ENCODE measurements around the gene ARFGAP2.

ARFGAP2 gene

GRCh38 chr11:47177229-47177845, 658 bp upstream of the ARFGAP2 start (continued):
- no peak for TF ChIP-seq ZNF830 (tag by site-specific recombination; IDR thresholded peaks at IDR 0.05; ENCODE audit: low read depth)
- no peak for TF ChIP-seq ZNF548 (tag by site-specific recombination; IDR thresholded peaks at IDR 0.05)
- TF ChIP-seq ZNF670 (tag by site-specific recombination; IDR thresholded peaks at IDR 0.05; ENCODE audit: low read depth), result no peak
- TF ChIP-seq ZNF214 (tag by site-specific recombination; IDR thresholded peaks at IDR 0.05; ENCODE audit: borderline replicate concordance), result no peak
- no peak for TF ChIP-seq ZBTB11 (tag by site-specific recombination; conservative IDR thresholded peaks at IDR 0.05; ENCODE audit: low read depth)
- TF ChIP-seq ZNF16 (tag by site-specific recombination; IDR thresholded peaks at IDR 0.05; ENCODE audit: low read depth), result no peak
- TF ChIP-seq ZEB2 (tag by site-specific recombination; IDR thresholded peaks at IDR 0.05), result peak; percentile 67; the same call in 1 of the 2 replicates
- 0 out of 2 replicates have a peak, but pooled peaks have one; percentile 32 for TF ChIP-seq BCL11A (tag by site-specific recombination; IDR thresholded peaks at IDR 0.05; ENCODE audit: low read depth)
- TF ChIP-seq KLF9 (tag by site-specific recombination; IDR thresholded peaks at IDR 0.05; ENCODE audit: low read depth), result peak; percentile 61
- TF ChIP-seq ZNF76 (tag by site-specific recombination; IDR thresholded peaks at IDR 0.05; ENCODE audit: borderline replicate concordance, low read depth), result no peak
- no peak for TF ChIP-seq ZNF521 (tag by site-specific recombination; IDR thresholded peaks at IDR 0.05)
- TF ChIP-seq ZNF140 (tag by site-specific recombination; IDR thresholded peaks at IDR 0.05), result no peak
- TF ChIP-seq ZNF114 (tag by site-specific recombination; IDR thresholded peaks at IDR 0.05), result no peak
- no peak for TF ChIP-seq SALL2 (tag by site-specific recombination; IDR thresholded peaks at IDR 0.05; ENCODE audit: borderline replicate concordance)
- TF ChIP-seq ZNF23 (tag by site-specific recombination; IDR thresholded peaks at IDR 0.05; ENCODE audit: borderline replicate concordance), result no peak
- 0 out of 2 replicates have a peak, but pooled peaks have one; percentile 21 for TF ChIP-seq SP7 (tag by site-specific recombination; IDR thresholded peaks at IDR 0.05)
- TF ChIP-seq ZNF155 (tag by site-specific recombination; IDR thresholded peaks at IDR 0.05), result no peak
- peak; percentile 8; the same call in 1 of the 2 replicates for TF ChIP-seq PRDM10 (tag by site-specific recombination; IDR thresholded peaks at IDR 0.05)
- no peak for TF ChIP-seq ZNF404 (tag by site-specific recombination; IDR thresholded peaks at IDR 0.05)
- no peak for TF ChIP-seq WT1 (tag by site-specific recombination; IDR thresholded peaks at IDR 0.05)
- TF ChIP-seq ZNF335 (tag by site-specific recombination; conservative IDR thresholded peaks at IDR 0.05), result peak; percentile 83
- TF ChIP-seq ZNF280C (tag by site-specific recombination; IDR thresholded peaks at IDR 0.05), result no peak
- no peak; the same call in 1 of the 2 replicates for TF ChIP-seq ZFP37 (tag by site-specific recombination; IDR thresholded peaks at IDR 0.05)
- TF ChIP-seq ZNF423 (tag by site-specific recombination; IDR thresholded peaks at IDR 0.05), result no peak
- no peak for TF ChIP-seq OSR2 (tag by site-specific recombination; IDR thresholded peaks at IDR 0.05)
- no peak for TF ChIP-seq ZNF350 (tag by site-specific recombination; IDR thresholded peaks at IDR 0.05)
- TF ChIP-seq ZNF175 (tag by site-specific recombination; IDR thresholded peaks at IDR 0.05), result no peak
- TF ChIP-seq ZNF211 (tag by site-specific recombination; IDR thresholded peaks at IDR 0.05; ENCODE audit: low read depth), result no peak
- peak; percentile 54 for TF ChIP-seq ZBTB8A (tag by site-specific recombination; IDR thresholded peaks at IDR 0.05)
- no peak for TF ChIP-seq ZNF610 (tag by site-specific recombination; IDR thresholded peaks at IDR 0.05; ENCODE audit: borderline replicate concordance)
- no peak for TF ChIP-seq ZFP3 (tag by site-specific recombination; IDR thresholded peaks at IDR 0.05; ENCODE audit: low read depth)

Data from HEK293 (cell line).